Stimulated activated CD4-positive, alpha-beta T cell treated with anti-CD3 and anti-CD28 coated beads, Interleukin-1b, Interleukin-23, amount 100 ng/mL, for 24 hours (primary cell): Measurements from ENCODE around the gene ARHGAP23.
A peak's percentile ranks its signal among the peaks of the same experiment; 100 is the strongest.
"Not testable (repeated sequence)": the region's sequence is repeated elsewhere in the genome, so short reads cannot be mapped to it uniquely, and the experiment has no call there.

ENCODE experiments used
- DNase-seq, 4 experiments: peaks; one replicate each; pipeline ENCODE4 v3.0.0-alpha.2; 2020; ENCODE audit warnings: low read depth in 4 of 4, low spot score in 1 of 4

Gene ARHGAP23

DNA sequence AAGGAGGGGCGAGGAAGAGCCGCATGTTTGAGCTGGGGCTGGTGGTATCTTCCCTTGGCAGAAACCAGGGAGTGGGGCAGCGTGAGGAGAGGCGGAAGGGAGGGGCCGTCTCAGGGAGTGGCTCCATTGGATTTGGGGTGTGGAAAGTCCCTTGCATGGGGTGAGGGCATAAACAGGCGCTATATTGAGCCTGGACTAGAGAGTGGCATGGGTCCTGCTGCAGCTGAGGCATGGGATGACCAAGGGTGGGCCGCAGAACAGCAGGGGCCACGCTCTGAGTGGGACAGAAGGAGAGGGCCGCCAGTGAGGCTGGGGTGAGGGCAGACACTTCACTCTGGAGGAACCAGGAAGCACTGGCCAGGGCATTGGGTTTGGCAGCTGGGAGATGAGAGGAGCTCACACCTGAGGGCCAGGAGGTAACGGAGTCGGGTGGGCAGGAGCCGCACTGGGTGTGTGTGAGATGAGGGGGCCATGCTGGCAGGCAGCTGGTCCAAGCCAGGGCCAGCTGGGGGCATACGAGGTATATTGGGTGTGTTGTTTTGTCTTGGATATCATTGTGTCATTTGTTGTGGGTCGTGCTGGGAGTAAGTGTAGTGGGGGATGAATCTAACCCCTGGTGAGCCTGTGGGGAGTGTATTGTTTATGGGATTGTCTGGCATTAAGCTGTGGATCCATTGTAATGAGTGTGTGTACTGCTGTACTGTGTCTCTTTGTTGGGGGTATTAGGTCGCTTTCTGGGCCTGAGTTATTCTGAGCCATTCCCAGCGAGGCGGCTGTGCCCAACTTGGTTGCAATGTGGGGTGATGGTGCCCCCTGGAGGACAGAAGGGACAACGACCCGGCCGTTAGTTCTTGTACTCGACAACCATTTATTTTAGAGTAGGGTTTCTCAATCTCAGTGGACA, 56.2 kb downstream of the ARHGAP23 start:
- DNase-seq, result peak; percentile 29 to 47 (median 42)

DNA sequence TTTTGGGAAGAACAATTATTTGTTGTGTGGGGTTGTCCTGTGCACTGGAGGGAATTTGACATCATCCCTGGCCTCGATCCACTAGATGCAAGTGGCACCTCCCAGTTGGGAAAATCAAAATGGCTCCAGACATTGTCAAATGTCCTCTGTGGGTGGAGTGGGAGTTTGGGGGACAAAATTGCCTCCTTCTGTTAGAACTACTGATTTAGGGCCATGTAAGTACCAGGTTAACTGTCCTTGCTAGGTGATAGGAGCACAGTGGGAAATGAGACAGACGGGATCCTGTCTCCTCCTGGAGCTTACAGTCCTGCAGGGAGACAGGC, 56.8 kb downstream of the ARHGAP23 start:
- no peak for DNase-seq

DNA sequence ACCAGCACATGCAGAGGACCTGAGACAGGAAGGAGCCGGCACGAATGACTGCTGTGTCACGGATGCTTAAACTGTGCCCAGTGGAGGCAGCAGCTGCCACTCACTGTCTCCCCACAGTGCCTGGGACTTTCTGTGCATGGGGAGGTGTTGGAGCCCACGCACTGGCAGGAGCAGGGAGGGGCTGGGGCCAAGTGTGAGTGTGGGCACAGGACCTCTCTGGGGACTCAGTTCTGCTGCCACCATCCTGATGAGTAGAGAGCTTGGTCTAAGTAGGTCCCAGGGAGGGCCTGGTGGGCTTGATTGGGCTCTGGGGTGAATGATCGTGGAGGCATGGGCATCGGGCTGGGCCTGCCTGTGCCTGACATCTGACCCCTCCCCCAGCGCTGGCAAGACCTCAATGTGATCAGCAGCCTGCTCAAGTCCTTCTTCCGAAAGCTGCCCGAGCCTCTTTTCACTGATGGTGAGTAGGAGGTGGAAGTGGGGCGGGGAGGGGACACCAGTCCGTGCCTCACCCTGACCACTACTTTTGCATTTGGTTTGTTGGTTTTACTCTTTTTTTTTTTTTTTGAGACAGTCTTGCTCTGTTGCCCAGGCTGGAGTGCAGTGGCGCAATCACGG, 57.5 kb downstream of the ARHGAP23 start:
- peak in 1 of 4 experiments; percentile 4 for DNase-seq

DNA sequence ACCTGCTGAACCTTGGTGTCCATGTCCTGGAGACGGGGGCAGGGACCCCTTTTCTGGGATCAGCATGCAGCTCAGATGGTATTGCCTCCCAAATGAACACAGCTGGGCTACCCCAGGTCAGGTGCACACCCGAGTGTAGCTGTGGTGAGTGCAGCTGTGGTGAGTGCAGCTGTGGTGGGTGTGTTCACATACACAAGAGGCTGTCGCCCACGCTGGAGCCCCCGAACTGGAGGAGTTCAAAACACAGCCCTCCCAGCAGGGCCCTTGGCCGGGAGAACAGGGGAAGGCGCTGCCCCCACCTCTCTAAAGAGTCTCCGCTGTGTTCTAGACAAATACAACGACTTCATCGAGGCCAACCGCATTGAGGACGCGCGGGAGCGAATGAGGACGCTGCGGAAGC, 61.5 kb downstream of the ARHGAP23 start:
- DNase-seq, result not testable (repeated sequence)

DNA sequence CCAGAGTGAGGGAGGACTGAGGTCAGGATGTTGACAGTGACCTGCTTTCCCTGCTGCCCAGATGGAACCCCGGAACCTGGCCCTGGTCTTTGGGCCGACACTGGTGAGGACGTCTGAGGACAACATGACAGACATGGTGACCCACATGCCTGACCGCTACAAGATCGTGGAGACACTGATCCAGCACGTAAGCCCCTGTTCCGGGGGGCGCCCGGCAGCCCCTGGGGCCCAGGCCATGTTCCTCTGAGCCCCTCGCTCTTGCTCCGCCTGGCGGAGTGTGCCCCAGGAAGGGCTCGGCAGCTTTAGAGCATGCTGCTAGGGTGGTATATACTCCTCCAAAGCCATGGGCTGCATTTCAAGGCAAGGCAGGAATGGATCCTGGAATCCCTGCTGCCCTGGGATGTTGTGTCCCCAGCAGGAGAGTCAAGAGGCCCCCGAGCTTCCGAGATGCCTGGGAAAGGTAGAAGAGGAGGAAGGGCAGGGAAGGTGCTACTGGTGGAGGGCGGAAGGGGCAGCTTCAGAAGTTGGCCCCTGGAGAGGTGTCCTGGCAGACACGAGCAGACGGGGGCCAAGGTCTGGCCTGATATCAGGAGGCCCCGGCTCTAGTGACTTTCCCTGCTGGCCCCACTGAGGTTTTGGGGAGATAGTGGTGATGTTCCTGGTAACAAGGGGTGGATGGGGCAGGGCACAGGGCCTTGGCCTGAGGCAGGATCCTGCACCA, 63.2 kb downstream of the ARHGAP23 start:
- not testable (repeated sequence) for DNase-seq

DNA sequence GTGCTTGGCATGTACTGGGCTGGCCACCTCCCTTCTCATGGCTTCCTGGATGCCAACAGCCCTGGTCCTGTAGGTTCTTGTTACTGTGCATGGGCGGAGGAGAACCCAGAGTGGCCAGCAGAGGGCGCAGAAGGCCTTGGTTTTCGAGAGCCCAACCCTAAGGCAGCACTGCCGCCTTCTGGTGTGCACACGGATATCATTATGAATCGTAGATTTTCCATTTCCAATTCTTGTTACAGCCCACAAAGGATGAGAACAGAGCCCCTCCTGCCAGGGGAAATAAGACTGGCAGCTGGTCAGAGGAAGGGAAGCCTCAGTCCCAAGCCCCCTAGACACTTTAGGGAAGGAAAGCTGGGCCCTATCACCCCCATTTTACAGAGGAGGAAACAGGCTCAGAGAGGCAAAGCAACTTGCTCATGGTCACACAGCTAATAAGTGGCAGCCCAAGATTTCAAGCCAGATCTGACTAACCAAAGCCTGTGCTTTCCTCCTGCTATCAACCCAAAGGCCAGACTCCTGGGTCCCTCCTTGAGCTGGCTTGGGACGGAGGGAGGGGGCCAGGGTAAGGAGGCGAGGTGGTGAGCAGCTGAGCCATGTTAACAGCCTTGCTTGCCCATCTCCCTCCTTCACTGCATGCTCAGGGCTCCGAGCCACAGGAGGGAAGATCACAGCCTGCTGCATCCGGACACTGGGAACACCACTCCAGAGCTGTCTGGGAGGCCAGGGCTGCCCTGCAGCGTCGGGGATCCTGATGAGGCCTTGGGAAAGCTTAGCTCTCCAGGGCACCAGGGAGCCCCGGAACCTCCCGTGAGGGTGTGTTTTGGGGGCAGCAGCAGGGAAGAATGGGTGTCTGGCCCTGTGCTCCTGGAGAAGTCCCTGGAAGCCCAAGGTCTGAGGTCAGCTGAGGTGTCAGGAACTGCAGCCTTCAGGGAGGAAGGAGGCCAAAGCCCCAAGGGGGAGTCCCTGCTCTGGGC, 64.1 kb downstream of the ARHGAP23 start:
- peak; percentile 87 to 95 (median 90) for DNase-seq

DNA sequence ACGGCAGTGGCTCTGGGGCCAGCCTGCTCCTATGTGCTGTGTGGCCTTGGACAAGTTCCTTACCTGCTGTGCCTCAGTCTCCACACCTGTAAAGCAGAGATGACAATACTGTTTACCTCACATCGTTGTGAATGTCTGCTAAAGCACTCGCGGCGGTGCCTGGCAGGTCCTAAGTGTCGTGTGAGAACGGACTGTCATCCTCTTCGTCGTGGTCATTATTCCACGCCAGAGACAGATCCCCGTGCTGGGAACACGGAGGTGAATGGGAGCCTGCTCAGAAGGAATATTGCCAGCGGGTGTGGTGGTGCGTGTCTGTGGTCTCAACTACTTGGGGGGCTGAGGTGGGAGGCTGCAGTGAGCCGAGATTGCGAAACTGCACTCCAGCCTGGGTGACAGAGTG, 65.9 kb downstream of the ARHGAP23 start:
- DNase-seq, result not testable (repeated sequence)

DNA sequence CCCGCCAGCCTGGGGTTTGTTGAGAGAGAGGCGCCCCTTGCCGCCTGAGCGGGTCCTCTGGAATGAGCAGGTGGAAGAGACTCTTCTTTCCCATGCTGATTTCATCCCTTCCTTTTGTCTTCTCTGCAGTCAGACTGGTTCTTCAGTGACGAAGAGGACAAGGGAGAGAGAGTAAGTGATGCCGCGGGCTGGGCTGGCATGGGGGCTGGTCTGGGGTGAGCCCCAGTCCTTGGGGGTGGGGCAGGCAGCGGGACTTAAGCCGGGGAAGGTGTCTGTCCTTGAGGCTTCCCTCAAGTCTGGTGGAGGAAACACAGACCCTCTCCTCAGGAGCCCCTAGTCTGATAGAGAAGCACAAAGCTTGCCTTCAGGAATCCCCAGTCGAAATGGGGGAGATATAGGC, 69.4 kb downstream of the ARHGAP23 start:
- not testable (repeated sequence) for DNase-seq

DNA sequence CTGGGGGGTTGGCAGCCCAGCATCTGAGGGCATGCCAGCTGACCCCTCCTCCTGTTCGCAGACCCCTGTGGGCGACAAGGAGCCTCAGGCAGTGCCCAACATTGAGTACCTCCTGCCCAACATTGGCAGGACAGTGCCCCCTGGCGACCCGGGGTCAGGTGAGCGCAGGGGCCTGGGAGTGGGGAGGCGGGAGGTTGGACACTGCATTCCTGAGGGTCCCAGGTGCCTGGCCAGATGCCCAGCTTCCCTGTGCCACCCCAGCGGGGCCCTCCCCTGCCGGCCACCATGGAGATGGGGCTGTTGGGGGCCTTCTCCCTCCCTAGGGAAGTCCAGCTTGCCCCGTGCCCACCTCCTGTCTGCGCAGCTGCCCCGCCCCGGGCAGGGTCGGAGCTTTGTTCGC, 70.1 kb downstream of the ARHGAP23 start:
- no peak for DNase-seq

DNA sequence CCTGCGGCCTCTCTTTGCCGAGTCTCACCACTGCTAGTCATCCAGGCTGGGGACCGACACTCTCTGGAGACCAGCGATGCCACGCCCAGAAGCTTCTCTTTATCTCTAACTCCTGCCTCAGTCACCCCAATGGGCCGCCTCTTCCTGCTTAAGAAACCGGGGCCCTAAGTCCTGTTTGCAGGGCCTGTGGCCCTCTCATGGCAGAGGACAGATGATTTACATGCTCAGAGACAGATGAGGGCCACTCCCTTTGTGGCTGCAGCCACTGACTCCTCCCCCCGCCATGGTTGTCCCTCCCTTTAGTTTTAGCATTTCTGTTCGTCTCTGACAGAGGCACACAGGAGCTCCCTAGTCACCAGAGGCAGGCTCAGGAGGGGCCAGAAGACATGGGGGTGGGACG, 71.0 kb downstream of the ARHGAP23 start:
- not testable (repeated sequence) for DNase-seq

DNA sequence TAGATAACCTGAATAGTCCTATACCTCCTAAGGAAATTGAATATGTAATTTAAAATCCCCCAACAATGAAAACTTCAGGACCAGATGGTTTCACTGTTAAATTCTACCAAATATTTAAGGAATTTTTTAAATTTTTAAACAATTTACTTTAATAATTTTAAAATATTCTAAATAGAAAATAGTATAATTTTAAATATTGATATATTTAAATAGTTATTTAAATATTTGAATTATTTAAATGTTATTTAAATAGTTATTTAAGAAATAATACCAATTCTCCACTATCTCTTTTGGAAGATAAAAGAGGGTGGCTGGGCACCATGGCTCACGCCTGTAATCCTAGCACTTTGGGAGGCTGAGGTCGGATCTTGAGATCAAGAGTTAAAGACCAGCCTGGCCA, 73.5 kb downstream of the ARHGAP23 start:
- DNase-seq, result not testable (repeated sequence)

DNA sequence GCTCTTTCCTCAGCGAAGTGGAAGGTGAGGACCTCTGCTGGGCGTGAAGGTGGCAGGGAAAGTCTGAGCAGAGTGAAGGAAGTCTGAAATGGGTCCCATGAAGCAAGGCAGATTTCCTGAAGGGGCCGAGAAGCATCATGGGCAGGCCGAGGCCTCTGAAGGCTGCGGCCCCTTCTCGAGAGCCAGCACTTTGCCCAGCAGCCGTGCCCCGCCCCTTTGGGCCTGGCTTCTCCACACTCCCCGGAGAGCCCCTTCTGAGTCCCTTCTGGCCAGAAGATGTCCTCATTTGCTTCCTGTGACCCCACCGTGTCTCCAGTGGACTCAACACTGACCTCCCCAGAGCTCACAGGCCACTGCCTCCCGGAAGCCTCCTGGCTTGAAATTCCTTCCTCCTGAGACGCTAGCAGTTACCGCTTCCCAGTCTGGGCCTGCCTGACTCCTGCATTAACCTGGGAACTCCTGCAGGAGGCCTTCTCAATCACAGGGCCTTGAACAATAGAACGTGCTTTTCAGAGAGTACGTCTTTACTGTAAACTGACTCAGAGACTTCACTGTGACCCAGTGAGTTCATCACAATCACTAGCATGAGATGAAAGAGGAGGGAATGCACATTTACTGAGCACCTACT, 75.1 kb downstream of the ARHGAP23 start:
- not testable (repeated sequence) for DNase-seq

DNA sequence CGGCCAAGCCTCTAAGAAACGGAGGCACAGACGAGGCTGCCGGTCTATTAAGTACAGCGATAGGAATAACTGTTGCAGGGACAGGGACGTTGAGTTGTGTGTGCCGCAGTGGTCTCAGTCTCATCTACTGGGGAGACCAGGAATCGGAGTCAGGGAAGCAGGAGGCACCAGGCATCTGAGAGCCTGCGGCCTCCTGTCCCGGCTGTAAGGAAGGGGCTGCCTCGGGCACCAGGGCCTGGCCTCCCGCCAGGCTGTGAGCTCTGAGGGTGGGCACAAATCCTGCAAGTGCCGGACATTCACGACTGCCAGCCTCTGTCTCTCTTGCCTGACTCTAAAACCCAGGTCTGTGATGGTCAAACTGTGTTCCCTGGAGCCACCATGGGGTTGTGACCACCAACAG, 76.0 kb downstream of the ARHGAP23 start:
- DNase-seq, result no peak

DNA sequence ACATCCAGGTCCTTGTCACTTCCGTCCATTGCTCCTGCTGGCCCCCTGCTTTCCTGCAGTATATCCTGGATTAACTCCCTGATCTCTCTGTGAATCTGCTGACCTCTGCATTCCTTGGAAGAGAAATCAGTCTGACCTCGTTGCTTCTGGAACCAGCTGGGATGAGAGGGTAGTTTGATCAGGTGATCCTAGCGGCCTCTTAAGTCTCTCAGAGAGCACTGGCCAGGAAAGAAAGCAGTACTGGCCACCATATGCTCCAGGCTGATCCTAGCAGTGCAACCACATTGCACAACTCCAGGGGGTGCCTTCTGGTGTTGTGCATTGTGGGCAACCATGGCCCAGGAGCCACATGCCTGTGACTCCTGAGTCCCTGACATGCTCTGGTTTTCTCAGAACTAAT, 79.2 kb downstream of the ARHGAP23 start:
- no peak for DNase-seq

DNA sequence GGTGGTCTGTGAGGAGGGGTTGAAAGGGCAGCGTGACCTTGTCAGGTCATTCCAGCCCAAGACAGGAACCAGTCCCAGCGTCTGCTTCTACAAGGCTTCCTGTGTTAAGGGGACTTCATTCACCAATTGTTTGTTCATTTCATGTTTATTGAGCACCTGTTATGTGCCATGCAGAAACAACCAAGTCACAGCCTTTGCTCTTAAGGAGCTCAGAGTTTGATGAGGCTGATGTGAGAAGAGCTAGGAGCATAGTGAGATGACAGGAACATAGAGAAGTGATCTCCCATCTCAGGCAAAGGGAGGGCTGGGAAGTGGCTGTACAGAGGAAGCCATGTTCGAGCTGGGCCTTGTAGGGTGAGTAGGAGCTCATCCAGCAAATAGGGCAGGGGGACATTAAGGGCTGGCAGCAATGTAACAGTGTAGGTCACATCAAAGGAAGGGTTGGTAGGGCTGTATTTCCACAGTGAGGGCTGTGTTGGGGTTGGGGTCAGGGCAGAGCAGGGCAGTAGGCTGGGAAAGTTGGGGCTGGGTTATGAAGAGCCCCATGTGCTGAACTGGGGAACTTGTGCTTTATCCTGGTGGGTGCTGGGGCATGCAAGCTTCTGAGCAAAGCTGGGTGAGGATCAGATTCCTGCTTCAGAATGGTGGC, 79.8 kb downstream of the ARHGAP23 start:
- DNase-seq, result no peak

DNA sequence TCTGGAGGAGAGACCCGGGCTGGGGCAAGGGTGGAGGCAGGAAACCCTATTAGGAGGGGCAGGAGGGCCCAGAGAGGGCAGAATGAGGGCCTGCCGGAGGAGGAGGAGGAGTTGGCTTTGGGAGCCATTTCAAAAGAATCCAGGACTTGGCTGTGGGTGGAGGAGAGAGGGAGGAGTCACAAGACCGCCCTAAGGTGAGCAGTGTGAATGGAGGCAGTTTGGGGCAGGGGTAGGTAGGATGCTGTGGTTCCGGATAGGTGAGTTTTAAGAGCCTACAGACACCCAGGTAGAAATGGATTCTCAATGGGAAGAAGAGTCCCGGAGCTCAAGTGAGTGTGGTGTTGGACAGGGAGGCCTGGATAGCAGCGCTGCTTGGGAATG, 80.3 kb downstream of the ARHGAP23 start:
- no peak for DNase-seq

DNA sequence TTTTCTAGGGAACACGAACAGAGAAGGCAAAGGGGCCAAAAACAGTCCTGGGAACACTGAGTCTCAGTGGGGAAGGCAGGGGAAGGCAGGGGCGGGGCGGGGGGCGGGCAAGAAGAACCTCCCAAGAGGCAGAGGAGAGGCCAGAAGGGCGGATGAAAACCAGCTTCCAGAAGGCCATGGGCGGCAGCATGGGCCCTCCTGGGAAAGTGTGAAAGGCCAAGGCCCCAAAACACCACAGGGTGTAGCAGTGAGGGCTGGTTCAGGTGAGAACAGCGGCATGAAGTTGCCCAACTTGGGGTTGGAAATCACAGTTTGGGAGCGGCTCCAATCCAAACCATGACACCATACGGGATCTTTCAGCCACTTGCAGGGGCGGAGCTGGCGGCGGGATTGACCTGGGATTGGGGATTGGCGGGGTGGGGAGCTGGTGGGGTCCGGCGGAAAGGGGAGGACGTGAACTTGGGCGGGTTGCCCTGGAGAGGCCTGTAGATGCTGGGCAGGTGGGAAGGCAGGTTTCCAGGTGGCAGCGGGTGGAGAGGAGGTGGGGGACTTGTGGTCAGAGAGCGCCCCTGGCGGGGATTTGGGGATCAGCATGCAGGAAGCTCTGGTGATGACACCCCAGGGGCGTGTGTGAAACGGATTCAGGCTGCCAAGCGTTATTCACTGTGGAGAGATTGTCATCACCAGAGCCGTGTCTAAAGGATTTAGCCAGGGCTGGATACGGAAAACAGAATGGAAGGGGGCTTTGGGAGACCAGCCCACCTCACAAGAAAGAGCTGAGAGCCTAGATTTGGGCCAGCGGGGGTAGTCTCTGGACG, 80.9 kb downstream of the ARHGAP23 start:
- DNase-seq, result peak; percentile 38 to 77 (median 58)

DNA sequence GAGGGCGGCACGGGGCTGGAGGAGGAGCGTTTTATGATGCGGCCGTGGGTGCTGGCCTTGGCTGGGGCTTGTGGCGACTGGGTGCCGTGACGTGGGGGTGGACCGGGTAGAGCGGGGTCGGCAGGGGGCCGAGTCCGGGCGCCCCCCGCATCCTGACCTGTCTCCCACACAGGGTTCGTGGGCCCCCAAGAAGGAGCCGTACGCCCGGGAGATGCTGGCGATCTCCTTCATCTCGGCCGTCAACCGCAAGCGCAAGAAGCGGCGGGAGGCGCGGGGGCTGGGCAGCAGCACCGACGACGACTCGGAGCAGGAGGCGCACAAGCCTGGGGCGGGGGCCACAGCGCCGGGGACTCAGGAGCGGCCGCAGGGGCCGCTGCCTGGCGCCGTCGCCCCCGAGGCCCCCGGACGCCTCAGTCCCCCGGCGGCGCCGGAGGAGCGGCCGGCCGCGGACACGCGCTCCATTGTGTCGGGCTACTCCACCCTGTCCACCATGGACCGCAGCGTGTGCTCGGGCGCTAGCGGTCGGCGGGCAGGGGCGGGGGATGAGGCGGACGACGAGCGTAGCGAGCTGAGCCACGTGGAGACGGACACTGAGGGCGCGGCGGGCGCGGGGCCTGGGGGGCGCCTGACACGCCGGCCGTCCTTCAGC, 81.6 kb downstream of the ARHGAP23 start:
- DNase-seq, result no peak
